ENCODE data around the gene PREB. TPM values are rescaled to one million over a fixed set of nuclear protein-coding genes. Genes with fewer than 3 reads are reported as not detected.

The PREB gene
- polyA plus RNA-seq, 3 donors: 70.0 to 78.2 (median 71.7) TPM

GRCh38 chr2:27108221-27108620 is 26.2 kb downstream of the PREB start:
- Mint-ChIP-seq H3K27ac (no peak overlapping the region), H3K9me3 (no peaks in the 10 kb centered on the region), H3K4me3 (no peak overlapping the region), H3K36me3 (no peaks in the 10 kb centered on the region), H3K27me3 (ENCODE audit: low read depth in 3 of 3) (peaks cover 0 to 4% (median 4%) of the 10 kb centered on the region in 3 donors), H3K4me1 (no peaks in the 10 kb centered on the region)
- no peaks in the 10 kb centered on the region for H4K20me1 ChIP-seq (ENCODE audit: insufficient read depth, low read length)
- H3K4me1 ChIP-seq (ENCODE audit: control insufficient read depth in 1 of 2, insufficient read depth in 2 of 2, low read length in 2 of 2): no peaks in the 10 kb centered on the region
- no peaks in the 10 kb centered on the region for H3K79me2 ChIP-seq (ENCODE audit: insufficient read depth, low read length)
- no peaks in the 10 kb centered on the region for H3K27me3 ChIP-seq (ENCODE audit: control insufficient read depth in 2 of 2, insufficient read depth in 2 of 2, low read length in 2 of 2)
- no peak overlapping the region for H3K9ac ChIP-seq (ENCODE audit: insufficient read depth, low read length, poor library complexity, severe bottlenecking)
- H3K4me3 ChIP-seq (replicated peaks in 1 of 3; ENCODE audit: low read depth in 2 of 3, low read length in 3 of 3): no peak overlapping the region
- H2AFZ ChIP-seq (ENCODE audit: insufficient read depth, low read depth, low read length, poor library complexity, severe bottlenecking): no peak overlapping the region
- WGBS (ENCODE audit: insufficient coverage): no CpG with 5 or more reads among the region's 2 CpGs
- H3K27ac ChIP-seq (ENCODE audit: low read depth in 1 of 2, low read length in 2 of 2): no peak overlapping the region
- TF ChIP-seq CTCF (IDR thresholded peaks at IDR 0.05): no peak
- no peaks in the 10 kb centered on the region for H3K36me3 ChIP-seq (replicated peaks in 1 of 2; ENCODE audit: control insufficient read depth in 1 of 2, insufficient read depth in 2 of 2, low read length in 2 of 2)
- H3K4me2 ChIP-seq (replicated peaks; ENCODE audit: extremely low read depth, low read length, poor library complexity, severe bottlenecking): no peak overlapping the region
- intact Hi-C loops (cut with micrococcal nuclease): no loop called here
- no peak for DNase-seq
- no peaks in the 10 kb centered on the region for H3K9me3 ChIP-seq (replicated peaks in 1 of 2; ENCODE audit: control insufficient read depth in 1 of 2, insufficient read depth in 1 of 2, low read length in 2 of 2)

- H3K27ac ChIP-seq (ENCODE audit: low read depth in 1 of 2, low read length in 2 of 2): no peak overlapping the region
- H3K4me2 ChIP-seq (replicated peaks; ENCODE audit: extremely low read depth, low read length, poor library complexity, severe bottlenecking): no peak overlapping the region
- H3K9me3 ChIP-seq (replicated peaks in 1 of 2; ENCODE audit: control insufficient read depth in 1 of 2, insufficient read depth in 1 of 2, low read length in 2 of 2): no peaks in the 10 kb centered on the region
- WGBS (ENCODE audit: insufficient coverage): 80% methylated on average over 1 of the region's 3 CpGs
- H3K4me3 Mint-ChIP-seq: no peak overlapping the region
- H3K27me3 Mint-ChIP-seq (ENCODE audit: low read depth in 3 of 3): peaks cover 0 to 4% (median 4%) of the 10 kb centered on the region in 3 donors
- no peaks in the 10 kb centered on the region for H4K20me1 ChIP-seq (ENCODE audit: insufficient read depth, low read length)
- H3K9ac ChIP-seq (ENCODE audit: insufficient read depth, low read length, poor library complexity, severe bottlenecking): no peak overlapping the region
- H3K9me3 Mint-ChIP-seq: no peaks in the 10 kb centered on the region
- no peaks in the 10 kb centered on the region for H3K4me1 Mint-ChIP-seq
- H2AFZ ChIP-seq (ENCODE audit: insufficient read depth, low read depth, low read length, poor library complexity, severe bottlenecking): no peak overlapping the region
- no peaks in the 10 kb centered on the region for H3K36me3 ChIP-seq (replicated peaks in 1 of 2; ENCODE audit: control insufficient read depth in 1 of 2, insufficient read depth in 2 of 2, low read length in 2 of 2)
- no peaks in the 10 kb centered on the region for H3K36me3 Mint-ChIP-seq
- intact Hi-C loops (cut with micrococcal nuclease): no loop called here
- no peak for TF ChIP-seq CTCF (IDR thresholded peaks at IDR 0.05)
- no peak overlapping the region for H3K27ac Mint-ChIP-seq
- DNase-seq: no peak
- no peak overlapping the region for H3K4me3 ChIP-seq (replicated peaks in 1 of 3; ENCODE audit: low read depth in 2 of 3, low read length in 3 of 3)
- H3K27me3 ChIP-seq (ENCODE audit: control insufficient read depth in 2 of 2, insufficient read depth in 2 of 2, low read length in 2 of 2): no peaks in the 10 kb centered on the region
- H3K79me2 ChIP-seq (ENCODE audit: insufficient read depth, low read length): no peaks in the 10 kb centered on the region
- H3K4me1 ChIP-seq (ENCODE audit: control insufficient read depth in 1 of 2, insufficient read depth in 2 of 2, low read length in 2 of 2): no peaks in the 10 kb centered on the region
Observed at GRCh38 chr2:27105981-27106380, 28.5 kb downstream of the PREB start.

All from CD14-positive monocyte (primary cell).